Putamen (tissue), 1 donor: Measurements from ENCODE around the gene DPP9.
"Not testable (repeated sequence)": the region's sequence is repeated elsewhere in the genome, so short reads cannot be mapped to it uniquely, and the experiment has no call there.

Source experiments
- DNase-seq: peaks from one replicate; pipeline ENCODE4 v3.0.0-alpha.2; 2016; ENCODE audit warnings: low spot score

The DPP9 gene

GRCh38 chr19:4723595-4724514, at the start of gene DPP9:
DPP9 (minus strand) TSS chr19:4723842; CDS start chr19:4719906, 3,936 bp downstream.
- peak; percentile 99 for DNase-seq

DNA sequence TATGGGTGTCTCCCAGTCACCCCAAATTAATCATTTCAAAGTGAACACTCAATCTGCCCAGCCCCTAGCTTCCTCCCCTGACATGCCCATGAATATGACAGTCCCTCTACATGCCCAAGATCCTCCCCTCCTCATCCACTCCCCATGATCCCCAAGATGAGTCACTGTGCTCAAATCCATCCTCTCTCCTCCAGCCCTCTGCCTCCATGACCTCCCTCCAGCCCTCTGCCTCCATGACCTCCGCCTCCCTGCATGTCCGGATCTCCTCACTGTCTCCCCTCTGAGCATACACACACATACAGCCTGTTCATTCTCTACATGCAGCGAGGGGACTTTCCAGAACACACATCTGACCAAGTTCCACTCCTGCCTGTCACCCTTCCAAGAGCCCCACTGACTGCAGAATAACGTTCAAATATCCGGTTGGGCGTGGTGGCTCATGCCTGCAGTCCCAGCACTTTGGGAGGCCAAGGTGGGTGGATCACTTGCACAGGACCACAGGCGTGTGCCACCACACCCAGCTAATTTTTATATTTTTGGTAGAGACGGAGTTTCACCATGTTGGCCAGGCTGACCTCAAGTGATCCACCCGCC, 49.5 kb upstream of the DPP9 start:
- no peak for DNase-seq

DNA sequence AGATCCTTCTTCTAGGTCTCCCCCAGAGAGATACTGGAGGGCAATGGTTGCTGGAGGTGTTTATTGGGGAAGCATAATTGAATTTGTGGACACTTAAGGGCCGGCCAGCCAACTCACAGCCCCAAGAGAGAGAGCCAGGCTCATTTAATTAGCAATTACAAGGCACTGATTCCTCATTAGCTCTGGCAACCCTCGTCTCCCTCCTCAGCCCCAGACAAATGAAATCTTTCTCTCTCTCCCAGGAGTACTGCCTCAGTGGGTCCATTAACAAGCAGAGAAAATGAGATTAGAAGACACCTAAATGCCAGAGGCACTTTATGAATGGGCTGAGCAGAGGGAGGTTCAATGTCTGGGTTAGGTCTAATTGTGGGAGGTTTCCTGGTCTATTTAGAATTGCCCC, 48.9 kb upstream of the DPP9 start:
- DNase-seq: no peak

DNA sequence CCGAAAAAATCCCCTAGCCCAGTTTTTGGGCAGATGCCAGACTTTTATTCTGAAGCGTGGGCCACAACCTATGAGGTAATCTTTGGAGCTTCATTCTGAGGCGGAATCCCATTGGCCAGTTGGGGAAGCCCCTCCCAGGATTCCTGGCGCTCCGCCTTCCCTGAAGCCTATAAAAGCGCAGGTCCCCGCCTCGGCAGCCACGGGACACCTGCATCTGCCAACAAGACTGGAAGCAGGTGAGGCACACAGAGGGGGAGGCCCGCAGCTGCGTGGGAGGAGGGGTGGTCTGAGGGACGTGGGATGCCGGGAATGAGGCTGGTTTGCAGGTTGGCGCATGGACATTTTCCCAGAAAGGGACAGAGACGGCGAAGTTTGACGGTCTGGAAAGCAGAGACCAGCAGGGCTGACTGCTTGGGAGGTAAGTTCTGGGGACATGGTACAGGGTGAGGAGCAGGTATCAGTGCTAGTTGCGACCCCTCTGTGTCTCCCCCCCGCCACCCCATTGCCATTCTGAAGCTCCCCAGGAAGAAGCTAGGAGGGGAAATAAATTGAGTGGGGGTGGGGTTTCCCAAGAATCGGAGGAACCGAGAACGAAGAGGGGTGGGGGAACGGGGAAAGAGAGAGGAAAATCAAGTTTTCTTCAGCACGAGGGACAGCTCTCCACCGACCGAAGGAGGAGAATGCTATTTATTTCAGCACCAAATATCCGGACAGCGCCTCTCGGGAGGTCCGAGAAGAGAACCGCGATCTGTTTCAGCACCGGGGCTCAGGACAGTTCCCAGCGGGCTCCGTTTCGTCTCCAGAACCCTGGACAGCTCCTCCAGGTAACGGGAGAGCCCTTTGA, 45.5 kb upstream of the DPP9 start:
- DNase-seq: peak; percentile 77

GRCh38 chr19:4764393-4764660, 40.7 kb upstream of the DPP9 start:
- DNase-seq: no peak

GRCh38 chr19:4763021-4763420, 39.4 kb upstream of the DPP9 start:
- no peak for DNase-seq

DNA sequence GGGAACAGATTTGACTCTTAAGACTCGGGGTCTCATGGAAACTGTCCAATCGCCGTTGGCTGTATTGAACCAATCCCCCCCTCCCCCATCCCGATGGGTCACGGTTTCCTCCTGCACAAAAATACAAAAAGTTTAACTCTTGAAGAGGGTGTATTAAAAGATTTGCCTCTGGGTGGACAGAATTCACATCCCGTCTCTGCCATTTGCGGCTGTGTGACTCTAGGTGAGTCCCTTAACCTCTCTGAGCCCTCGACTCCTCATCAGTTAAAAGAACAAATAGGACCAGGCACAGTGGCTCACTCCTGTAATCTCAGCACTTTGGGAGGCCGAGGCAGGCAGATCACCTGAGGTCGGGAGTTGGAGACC, 36.6 kb upstream of the DPP9 start:
- DNase-seq: no peak

DNA sequence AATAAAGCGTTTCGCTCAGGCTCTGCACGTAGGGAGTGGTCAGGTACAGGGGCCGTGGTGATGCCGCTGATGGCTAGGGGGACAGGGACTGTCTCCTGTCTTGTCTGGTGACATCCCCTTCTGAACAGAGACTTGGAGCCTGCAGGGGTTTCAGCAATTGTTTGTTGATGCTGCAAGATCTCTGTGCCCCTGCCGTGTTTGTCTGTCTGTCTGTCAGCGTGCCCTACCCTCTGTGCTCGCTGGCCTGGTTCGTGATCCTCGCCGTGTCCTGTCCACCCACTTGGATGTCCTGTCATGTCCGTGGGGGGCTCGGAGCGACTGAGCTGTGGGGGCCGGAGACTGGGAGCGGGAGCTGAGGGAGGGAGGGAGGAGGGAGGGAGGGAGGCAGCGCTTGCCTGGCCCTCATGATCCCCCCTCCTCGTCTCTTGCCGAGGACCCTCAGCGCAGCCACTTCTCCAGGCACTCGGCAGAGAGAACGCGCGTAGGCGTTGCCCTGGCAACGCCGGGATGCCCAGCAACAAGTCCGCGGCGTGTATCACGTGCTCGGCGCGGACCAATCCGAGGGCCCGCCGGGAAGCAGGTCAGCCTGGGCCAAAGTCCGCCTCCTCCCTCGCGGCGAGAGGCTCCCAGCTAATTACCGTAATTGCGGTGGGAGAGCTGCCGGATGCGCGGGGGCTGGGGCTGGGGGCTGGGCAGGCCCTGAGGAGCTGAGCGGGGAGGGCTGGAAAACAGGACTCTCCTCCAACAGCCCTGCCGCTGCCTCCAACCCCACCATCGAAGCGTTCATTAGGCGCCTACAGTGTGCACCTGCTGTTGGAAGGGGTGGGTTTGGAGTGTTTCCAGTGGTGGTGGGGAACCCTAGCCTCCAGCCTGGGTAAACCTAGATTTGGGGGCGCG, 36.0 kb upstream of the DPP9 start:
- peak; percentile 87 for DNase-seq

DNA sequence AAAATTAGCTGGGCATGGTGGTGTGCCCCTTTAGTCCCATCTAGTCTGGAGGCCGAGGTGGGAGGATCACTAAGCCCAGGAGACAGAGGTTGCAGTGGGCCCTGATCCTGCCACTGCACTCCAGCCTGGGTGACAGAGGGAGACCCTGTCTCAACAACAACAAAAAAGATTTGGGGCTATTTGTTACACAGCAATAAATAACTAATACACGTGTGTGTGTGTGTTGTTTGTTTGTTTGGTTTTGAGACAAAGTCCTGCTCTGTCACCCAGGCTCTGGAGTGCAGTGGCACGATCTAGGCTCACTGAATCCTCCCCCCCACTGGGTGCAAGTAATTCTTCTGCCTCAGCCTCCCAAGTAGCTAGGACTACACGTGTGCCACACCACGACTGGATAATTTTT, 35.0 kb upstream of the DPP9 start:
- no peak for DNase-seq

- DNase-seq: no peak
These were observed 34.4 kb upstream of the DPP9 start for GRCh38 chr19:4758082-4758481.

GRCh38 chr19:4755459-4755858, 31.8 kb upstream of the DPP9 start:
- DNase-seq: no peak

- no peak for DNase-seq
These were observed 30.6 kb upstream of the DPP9 start for GRCh38 chr19:4754248-4754647.

GRCh38 chr19:4749870-4750590, 26.4 kb upstream of the DPP9 start:
- DNase-seq: peak; percentile 53

- DNase-seq: peak; percentile 64
These were observed 24.9 kb upstream of the DPP9 start for GRCh38 chr19:4748589-4748988.

GRCh38 chr19:4748185-4748584, 24.5 kb upstream of the DPP9 start:
- no peak for DNase-seq

- no peak for DNase-seq
These were observed 22.3 kb upstream of the DPP9 start for GRCh38 chr19:4745986-4746385.

DNA sequence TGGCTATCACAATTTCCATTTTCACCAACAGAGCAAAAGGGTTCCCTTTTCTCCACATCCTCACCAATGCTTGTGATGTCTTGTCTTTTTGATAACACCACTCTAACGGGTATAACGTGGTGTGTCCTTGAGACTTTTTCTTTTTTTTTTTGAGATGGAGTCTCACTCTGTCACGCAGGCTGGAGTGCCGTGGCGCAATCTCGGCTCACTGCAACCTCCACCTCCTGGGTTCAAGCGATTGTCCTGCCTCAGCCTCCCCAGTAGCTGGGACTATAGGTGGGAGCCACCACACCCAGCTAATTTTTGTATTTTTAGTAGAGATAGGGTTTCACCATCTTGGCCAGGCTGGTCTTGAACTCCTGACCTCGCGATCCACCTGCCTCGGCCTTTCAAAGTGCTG, 21.5 kb upstream of the DPP9 start:
- DNase-seq: not testable (repeated sequence)

DNA sequence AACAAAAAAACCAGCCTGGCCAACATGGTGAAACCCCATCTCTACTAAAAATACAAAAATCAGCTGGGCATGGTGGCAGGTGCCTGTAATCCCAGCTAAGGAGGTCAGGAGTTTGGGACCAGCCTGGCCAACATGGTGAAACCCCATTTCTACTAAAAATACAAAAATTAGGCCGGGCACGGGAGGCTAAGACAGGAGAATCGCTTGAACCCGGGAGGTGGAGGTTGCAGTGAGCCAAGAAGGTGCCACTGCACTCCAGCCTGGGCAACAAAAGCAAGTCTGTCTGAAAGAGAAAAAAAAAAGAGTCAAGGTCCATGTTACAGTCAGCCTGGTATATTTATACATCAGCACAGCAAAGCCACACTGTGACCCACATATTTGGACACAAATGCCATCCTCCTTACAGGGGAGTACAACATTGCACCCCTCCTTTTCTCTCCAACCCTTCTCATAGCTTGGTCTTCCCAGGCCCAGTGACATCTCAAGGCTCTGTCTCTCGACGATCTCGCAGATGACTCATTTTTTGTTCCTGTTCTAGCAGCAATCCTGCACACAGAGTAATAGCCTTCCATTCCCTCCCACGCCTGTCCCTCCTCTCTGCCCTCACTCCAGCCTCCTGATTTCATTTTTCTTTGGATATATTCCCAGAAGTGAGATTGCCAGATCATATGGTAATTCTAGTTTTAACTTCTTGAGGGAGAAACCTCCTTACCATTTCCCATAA, 21.0 kb upstream of the DPP9 start:
- DNase-seq: no peak

DNA sequence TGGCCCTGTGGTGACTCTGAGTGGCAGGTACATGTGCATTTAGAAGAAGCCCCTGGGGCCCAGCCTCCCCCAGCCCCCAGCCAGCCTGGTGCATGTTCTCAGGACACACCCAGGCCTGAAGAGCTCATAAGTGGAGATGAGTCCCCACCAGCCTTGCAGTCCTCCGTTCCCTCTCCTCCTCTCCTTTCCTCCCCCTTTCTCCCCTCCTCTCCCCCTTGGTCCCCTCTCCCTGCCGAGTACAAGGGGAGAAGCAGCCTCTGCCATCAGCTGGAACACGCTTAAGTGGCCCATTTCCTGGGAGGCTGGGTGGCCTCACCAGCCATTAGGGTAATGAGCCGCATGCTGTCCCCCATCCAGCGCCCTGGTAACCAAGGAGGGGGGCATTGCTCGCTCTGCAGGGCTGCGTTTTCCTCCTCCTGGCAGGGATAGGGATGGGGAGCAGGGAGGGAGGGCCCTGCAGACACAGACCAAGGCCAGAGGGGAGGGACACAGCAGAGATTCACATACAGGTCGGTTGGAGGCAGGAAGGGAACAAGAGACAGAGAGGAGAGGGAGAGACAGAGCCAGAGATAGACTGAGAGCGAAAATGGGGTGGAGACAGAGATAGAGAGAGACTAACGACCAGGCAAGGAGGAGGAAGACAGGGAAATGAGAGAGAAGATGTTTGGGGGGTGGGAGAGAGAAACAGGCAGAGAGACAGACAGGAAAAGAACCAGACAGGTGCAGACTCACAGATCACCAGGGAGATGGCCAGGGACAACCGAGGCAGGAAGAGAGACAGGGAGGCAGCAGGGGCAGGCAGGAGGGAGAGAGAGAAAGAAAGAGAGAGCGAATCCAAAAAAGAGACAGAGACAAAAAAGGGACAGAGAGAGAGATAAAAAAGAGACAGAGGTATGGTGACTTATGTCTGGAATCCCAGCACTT, 19.3 kb upstream of the DPP9 start:
- DNase-seq: no peak
